Ectodermal cell (in vitro differentiated cells): Measurements from ENCODE around the gene ADAMTS17.

Source experiments
- H3K27ac ChIP-seq: 2 replicates; pipeline ENCODE4 v1.7.0; 2013; ENCODE audit warnings: mild to moderate bottlenecking, low read depth, low read length; ENCODE audit not compliant: insufficient read depth, poor library complexity, severe bottlenecking
- H3K27me3 ChIP-seq: 2 replicates; pipeline ENCODE4 v1.7.0; 2013; ENCODE audit warnings: mild to moderate bottlenecking, low read length; ENCODE audit not compliant: insufficient read depth, control insufficient read depth, poor library complexity, severe bottlenecking
- H3K36me3 ChIP-seq: one replicate; pipeline ENCODE4 v1.7.0; 2013; ENCODE audit warnings: low read length; ENCODE audit not compliant: control insufficient read depth, insufficient read depth
- H3K4me1 ChIP-seq: one replicate; pipeline ENCODE4 v1.7.0; 2013; ENCODE audit warnings: low read length; ENCODE audit not compliant: control insufficient read depth, insufficient read depth
- H3K4me3 ChIP-seq: 2 replicates; pipeline ENCODE4 v1.7.0; 2013; ENCODE audit warnings: low read depth, low read length, control low read depth; ENCODE audit not compliant: insufficient read depth
- H3K9me3 ChIP-seq: 2 replicates; pipeline ENCODE4 v1.7.0; 2013; ENCODE audit warnings: mild to moderate bottlenecking, low read length, moderate library complexity; ENCODE audit not compliant: control insufficient read depth
- WGBS, 2 experiments: methylation state at CpG; one replicate each; pipeline ENCODE4 v1.1.7; 2013; ENCODE audit warnings: missing lambda C conversion rate in 2 of 2; 5-methylcytosine and 5-hydroxymethylcytosine counted together

Gene ADAMTS17

GRCh38 chr15:100032358-100033085, 309.3 kb downstream of the ADAMTS17 start:
- WGBS, 2 experiments, result 92 to 93% methylated on average over 9 to 10 of the region's 10 CpGs
- Histone ChIP-seq H3K4me3 (no peak overlapping the region), H3K27ac (no peak overlapping the region)

GRCh38 chr15:100031665-100032357, 310.0 kb downstream of the ADAMTS17 start:
- Histone ChIP-seq H3K4me3 (no peak overlapping the region), H3K27ac (no peak overlapping the region), H3K9me3 (peaks cover 2% of the 10 kb centered on the region), H3K27me3 (no peaks in the 10 kb centered on the region), H3K36me3 (no peaks in the 10 kb centered on the region), H3K4me1 (no peaks in the 10 kb centered on the region)
- WGBS, 2 experiments, result 92 to 94% methylated on average over 9 to 10 of the region's 10 CpGs

More at GRCh38 chr15:100032358-100033085, 309.3 kb downstream of the ADAMTS17 start:
- Histone ChIP-seq H3K9me3 (no peaks in the 10 kb centered on the region), H3K4me1 (no peaks in the 10 kb centered on the region), H3K36me3 (no peaks in the 10 kb centered on the region), H3K27me3 (no peaks in the 10 kb centered on the region)

- Histone ChIP-seq H3K36me3 (no peaks in the 10 kb centered on the region), H3K4me3 (no peak overlapping the region), H3K27me3 (no peaks in the 10 kb centered on the region), H3K27ac (no peak overlapping the region), H3K4me1 (no peaks in the 10 kb centered on the region), H3K9me3 (peaks cover 2% of the 10 kb centered on the region)
- 92 to 95% methylated on average over 9 of the region's 9 CpGs for WGBS, 2 experiments
Measured at GRCh38 chr15:100030586-100031229, 311.1 kb downstream of the ADAMTS17 start.

- H3K9me3 ChIP-seq, result peaks cover 2% of the 10 kb centered on the region
- no peak overlapping the region for H3K4me3 ChIP-seq
- H3K27me3 ChIP-seq, result no peaks in the 10 kb centered on the region
- H3K36me3 ChIP-seq, result no peaks in the 10 kb centered on the region
- H3K4me1 ChIP-seq, result no peaks in the 10 kb centered on the region
- 92 to 94% methylated on average over 9 of the region's 9 CpGs for WGBS, 2 experiments
- H3K27ac ChIP-seq, result no peak overlapping the region
Measured at GRCh38 chr15:100029868-100030479, 311.8 kb downstream of the ADAMTS17 start.

GRCh38 chr15:100029045-100029444, 312.7 kb downstream of the ADAMTS17 start:
- 90 to 94% methylated on average over 3 of the region's 3 CpGs for WGBS, 2 experiments

GRCh38 chr15:100026041-100026440, 315.7 kb downstream of the ADAMTS17 start:
- 90 to 97% methylated on average over 2 of the region's 2 CpGs for WGBS, 2 experiments
- no peaks in the 10 kb centered on the region for H3K36me3 ChIP-seq
- H3K27me3 ChIP-seq, result no peaks in the 10 kb centered on the region

More at GRCh38 chr15:100029045-100029444, 312.7 kb downstream of the ADAMTS17 start:
- no peaks in the 10 kb centered on the region for H3K4me1 ChIP-seq
- H3K36me3 ChIP-seq, result no peaks in the 10 kb centered on the region
- no peak overlapping the region for H3K27ac ChIP-seq
- peaks cover 2% of the 10 kb centered on the region for H3K9me3 ChIP-seq
- no peak overlapping the region for H3K4me3 ChIP-seq
- no peaks in the 10 kb centered on the region for H3K27me3 ChIP-seq

GRCh38 chr15:100022806-100023205, 319.0 kb downstream of the ADAMTS17 start:
- H3K27me3 ChIP-seq, result no peaks in the 10 kb centered on the region
- H3K4me3 ChIP-seq, result no peak overlapping the region
- no peaks in the 10 kb centered on the region for H3K36me3 ChIP-seq
- 93 to 97% methylated on average over 4 of the region's 4 CpGs for WGBS, 2 experiments
- H3K4me1 ChIP-seq, result no peaks in the 10 kb centered on the region
- peaks cover 2% of the 10 kb centered on the region for H3K9me3 ChIP-seq
- no peak overlapping the region for H3K27ac ChIP-seq

More at GRCh38 chr15:100026041-100026440, 315.7 kb downstream of the ADAMTS17 start:
- Histone ChIP-seq H3K9me3 (peaks cover 2% of the 10 kb centered on the region), H3K4me3 (no peak overlapping the region), H3K27ac (no peak overlapping the region), H3K4me1 (no peaks in the 10 kb centered on the region)

- no peaks in the 10 kb centered on the region for H3K27me3 ChIP-seq
- 83 to 89% methylated on average over 4 of the region's 5 CpGs for WGBS, 2 experiments
- no peaks in the 10 kb centered on the region for H3K36me3 ChIP-seq
- peaks cover 2% of the 10 kb centered on the region for H3K9me3 ChIP-seq
- no peak overlapping the region for H3K4me3 ChIP-seq
- no peaks in the 10 kb centered on the region for H3K4me1 ChIP-seq
- H3K27ac ChIP-seq, result no peak overlapping the region
Measured at GRCh38 chr15:100022391-100022790, 319.4 kb downstream of the ADAMTS17 start.

- Histone ChIP-seq H3K4me3 (no peak overlapping the region), H3K27ac (no peak overlapping the region), H3K9me3 (no peaks in the 10 kb centered on the region), H3K27me3 (no peaks in the 10 kb centered on the region), H3K4me1 (no peaks in the 10 kb centered on the region), H3K36me3 (no peaks in the 10 kb centered on the region)
- 95 to 97% methylated on average over 6 of the region's 6 CpGs for WGBS, 2 experiments
Measured at GRCh38 chr15:100021653-100022052, 320.1 kb downstream of the ADAMTS17 start.

GRCh38 chr15:100020614-100021013, 321.2 kb downstream of the ADAMTS17 start:
- no peaks in the 10 kb centered on the region for H3K4me1 ChIP-seq
- no peak overlapping the region for H3K4me3 ChIP-seq
- 91 to 95% methylated on average over 6 of the region's 6 CpGs for WGBS, 2 experiments
- H3K27me3 ChIP-seq, result no peaks in the 10 kb centered on the region
- H3K36me3 ChIP-seq, result no peaks in the 10 kb centered on the region
- H3K27ac ChIP-seq, result no peak overlapping the region
- H3K9me3 ChIP-seq, result no peaks in the 10 kb centered on the region
